ENCODE data around the gene ELAC2.

The ELAC2 gene, protein sequence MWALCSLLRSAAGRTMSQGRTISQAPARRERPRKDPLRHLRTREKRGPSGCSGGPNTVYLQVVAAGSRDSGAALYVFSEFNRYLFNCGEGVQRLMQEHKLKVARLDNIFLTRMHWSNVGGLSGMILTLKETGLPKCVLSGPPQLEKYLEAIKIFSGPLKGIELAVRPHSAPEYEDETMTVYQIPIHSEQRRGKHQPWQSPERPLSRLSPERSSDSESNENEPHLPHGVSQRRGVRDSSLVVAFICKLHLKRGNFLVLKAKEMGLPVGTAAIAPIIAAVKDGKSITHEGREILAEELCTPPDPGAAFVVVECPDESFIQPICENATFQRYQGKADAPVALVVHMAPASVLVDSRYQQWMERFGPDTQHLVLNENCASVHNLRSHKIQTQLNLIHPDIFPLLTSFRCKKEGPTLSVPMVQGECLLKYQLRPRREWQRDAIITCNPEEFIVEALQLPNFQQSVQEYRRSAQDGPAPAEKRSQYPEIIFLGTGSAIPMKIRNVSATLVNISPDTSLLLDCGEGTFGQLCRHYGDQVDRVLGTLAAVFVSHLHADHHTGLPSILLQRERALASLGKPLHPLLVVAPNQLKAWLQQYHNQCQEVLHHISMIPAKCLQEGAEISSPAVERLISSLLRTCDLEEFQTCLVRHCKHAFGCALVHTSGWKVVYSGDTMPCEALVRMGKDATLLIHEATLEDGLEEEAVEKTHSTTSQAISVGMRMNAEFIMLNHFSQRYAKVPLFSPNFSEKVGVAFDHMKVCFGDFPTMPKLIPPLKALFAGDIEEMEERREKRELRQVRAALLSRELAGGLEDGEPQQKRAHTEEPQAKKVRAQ

DNA sequence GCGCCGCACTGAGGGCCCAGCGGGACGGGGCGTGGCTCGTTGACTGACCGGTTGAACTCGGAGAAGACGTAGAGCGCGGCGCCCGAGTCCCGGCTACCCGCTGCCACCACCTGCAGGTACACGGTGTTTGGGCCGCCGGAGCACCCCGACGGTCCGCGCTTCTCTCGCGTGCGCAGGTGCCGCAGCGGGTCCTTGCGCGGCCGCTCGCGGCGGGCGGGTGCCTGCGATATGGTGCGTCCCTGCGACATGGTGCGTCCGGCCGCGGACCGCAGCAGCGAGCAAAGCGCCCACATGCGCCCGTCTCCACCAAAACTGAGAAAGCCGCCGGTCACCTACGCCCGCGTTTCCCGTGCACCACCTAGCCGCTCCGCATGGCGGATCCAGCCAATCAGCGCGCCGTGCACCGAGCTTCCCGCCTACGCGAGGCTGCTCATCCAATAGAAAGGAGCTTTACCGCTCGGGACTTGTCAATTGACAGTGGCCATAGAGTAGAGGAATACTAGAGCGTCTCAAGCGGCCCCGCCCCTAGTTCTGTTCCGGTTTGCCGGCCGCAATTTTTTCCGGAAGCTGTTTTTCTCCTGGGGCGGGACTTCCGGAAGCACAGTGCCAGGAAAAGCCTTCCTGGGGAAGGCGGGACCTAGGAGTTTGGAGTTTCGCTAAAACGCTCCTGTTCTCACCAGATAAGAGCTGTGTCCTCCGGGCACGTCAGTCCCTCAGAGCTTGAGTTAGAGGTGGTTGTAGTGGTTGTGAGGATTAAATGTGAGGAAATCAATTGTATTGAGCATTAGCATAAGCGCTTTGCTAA, at the start of gene ELAC2:
TSS of gene ELAC2 (minus strand) at position 373 of the 805 bp plus-strand sequence. CDS start at position 293, 80 bp downstream.
- in situ Hi-C loops (cut with HindIII; ENCODE audit: low sequenced_read_pairs), result no loop called here

DNA sequence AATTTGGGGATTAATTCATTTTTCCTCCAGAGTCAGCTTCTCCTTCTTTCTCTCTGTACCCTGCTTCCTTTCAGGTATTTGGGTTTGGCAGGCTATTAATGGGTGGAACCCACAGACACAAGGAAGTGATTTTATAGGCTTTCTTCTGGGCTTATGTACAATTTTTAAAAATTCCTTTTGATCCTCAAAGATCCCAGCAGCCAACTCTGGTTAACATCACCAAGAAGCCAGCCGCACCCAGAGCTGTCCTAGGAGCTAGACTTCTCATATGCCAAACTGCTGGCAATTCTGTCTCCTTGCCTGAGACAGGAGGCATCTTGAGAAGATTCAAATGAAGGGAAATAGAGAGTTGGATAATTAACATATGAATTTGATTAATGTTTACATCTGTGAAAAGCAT, 47.2 kb upstream of the ELAC2 start:
- in situ Hi-C loops (cut with HindIII; ENCODE audit: low sequenced_read_pairs), result no loop called here

DNA sequence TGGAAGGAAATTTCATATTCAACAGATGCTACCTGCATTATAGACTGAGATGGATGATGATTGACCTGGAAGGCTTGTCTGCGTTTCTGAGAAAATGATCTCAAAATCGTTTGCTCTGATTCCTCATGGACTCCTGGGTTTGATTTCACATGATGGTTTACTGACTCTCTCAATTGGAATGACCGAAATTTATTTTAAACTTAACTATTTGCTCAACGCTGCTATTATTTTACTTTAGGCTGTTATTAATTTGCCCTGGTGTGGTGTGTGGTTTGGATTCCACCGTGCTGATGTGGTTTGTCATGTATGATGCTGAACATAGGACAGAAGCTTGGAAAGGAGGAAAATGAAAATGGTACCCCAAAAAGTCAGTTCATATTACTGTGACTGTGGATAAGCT, 37.3 kb upstream of the ELAC2 start:
- in situ Hi-C loops (cut with HindIII; ENCODE audit: low sequenced_read_pairs), result no loop called here

DNA sequence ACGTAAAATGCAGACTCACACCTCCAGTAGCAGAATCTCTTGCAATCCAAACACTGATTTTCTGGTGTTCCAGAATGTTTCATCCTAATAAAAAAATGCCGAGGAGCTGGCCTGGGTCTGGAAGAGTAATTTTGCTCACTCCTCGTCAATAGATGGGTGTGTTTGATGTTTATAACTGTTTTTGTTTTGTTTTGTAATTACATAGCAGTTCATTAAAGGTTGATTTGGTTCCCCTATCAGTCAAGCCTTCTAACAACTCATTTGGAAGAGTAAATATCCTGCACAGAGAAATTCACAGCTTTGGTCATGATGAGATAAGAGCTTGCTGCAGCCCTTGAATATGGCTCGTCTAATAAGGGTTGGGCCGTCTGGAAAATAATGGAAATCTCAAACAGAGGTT, 36.8 kb upstream of the ELAC2 start:
- in situ Hi-C loops (cut with HindIII; ENCODE audit: low sequenced_read_pairs), result no loop called here

DNA sequence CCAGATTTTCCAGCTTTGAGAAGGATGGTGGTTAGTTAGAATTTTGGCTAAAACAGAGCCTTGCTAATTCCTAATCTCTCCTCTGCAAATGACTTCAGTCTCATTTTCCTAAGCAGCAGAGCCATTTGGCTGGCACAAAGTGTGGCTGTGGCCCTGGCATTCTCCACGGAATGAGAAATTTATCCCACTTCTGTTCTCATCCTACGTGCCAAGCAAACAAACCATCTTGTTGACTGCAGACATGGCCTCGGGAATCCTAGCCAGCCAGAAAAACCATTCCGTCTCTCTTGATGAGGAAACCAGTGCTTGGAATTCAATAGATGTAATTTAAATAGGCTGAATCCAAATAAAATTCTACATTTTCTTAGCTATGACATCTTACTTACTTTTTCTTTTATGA, 34.1 kb upstream of the ELAC2 start:
- in situ Hi-C loops (cut with HindIII; ENCODE audit: low sequenced_read_pairs), result no loop called here

DNA sequence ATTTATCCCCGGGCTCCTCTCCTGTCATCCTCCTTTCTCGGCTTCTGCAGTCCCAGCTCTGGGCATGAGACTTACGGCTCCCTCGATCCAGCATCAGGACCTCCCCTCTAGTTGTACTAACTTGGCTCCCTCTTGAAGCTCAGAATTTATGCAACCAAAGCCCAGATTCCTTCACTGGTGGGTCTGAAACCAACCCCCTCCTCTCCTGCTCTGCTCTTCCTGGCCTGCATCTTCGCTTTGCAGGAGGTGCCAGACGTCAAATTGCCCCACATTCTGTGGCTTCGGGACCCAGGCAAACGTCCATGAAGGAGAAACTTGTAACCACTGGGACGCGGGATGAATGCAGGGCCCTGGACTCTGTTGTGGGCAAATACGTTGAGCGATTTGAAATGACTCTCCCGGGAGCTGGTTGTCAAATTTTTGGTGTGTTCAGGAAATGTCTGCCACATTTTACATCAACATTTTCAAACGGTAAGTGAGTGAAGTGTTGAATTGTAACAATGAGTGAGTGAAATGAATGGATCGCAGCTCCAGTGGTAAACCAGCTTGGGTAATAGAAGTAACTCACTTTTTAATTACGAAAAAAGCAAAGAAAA, 29.3 kb upstream of the ELAC2 start:
- in situ Hi-C loops (cut with HindIII; ENCODE audit: low sequenced_read_pairs), result no loop called here

DNA sequence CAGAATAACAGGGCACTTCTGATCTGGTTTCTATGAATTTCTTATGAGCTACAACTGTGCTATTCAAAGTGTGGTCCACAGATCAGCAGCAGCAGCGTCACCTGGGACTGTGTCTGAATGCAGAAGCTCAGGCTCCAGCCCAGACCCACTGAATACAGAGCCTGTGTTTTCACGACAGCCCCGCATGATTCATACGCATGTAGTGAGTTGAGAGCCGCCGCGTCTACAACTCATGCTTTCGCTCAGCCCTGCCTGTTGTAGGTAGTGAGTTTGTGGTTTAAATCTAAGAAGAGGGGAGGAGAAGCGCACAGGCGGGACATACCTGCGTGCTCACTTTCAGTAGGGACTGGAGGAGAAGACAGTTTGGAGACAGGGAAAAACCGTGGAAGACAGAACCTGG, 28.5 kb upstream of the ELAC2 start:
- in situ Hi-C loops (cut with HindIII; ENCODE audit: low sequenced_read_pairs), result no loop called here

DNA sequence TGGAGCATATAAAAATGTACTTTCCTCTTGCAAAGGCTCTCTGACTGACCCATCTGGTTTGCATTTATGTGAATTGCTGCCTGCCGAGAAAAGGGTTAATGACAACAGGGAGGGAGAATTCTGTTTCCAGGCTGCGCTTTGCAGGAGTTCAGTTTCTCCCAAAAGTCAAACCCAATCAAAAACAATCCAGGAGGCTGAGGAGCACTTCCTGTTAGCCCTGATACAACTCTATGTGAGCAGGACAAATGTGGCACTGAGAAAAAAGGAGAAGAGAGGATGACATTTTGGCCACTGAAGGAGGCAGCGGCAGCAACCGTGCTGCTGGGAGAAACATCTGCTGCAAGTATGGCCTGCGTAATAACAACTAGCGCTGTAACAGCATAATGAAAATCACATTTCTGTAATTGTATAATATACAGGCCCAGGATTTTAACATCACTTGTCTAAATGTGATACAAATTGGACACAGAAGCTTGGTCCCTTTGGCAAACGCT, 26.8 kb upstream of the ELAC2 start:
- in situ Hi-C loops (cut with HindIII; ENCODE audit: low sequenced_read_pairs), result no loop called here

DNA sequence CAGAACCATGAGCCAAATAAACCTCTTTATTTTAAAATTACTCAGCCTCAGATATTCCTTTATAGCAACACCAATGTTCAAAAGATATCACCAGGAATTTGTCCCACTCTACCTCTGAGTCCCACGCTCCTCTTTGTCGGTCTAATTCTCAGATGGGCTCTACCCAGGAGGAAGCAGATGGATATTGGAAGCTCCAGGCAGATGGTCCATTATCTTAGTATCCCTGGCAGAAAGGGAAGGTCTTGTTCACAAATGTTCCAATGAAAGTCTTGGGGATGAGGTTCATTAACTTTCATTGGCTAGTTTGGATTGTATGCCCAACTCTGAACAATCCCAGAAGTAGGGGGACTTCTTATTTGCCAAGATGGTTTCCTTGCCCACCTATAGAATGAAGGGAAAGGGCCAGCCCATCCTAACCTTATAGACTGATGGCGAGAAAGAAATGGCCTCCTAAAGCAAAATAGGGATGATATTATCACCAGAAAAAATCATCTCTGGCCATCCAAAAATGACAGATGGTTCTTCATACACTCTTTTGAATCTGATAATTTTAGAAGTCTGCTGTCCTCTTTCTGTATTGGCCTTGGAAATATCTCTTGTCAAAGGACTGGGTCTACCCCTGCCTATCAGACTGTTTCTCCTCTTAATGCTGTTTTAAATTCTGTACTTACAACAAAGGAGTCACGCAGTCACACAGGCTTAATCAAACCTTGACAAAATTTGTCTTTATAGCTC, 21.3 kb upstream of the ELAC2 start:
- in situ Hi-C loops (cut with HindIII; ENCODE audit: low sequenced_read_pairs), result no loop called here

DNA sequence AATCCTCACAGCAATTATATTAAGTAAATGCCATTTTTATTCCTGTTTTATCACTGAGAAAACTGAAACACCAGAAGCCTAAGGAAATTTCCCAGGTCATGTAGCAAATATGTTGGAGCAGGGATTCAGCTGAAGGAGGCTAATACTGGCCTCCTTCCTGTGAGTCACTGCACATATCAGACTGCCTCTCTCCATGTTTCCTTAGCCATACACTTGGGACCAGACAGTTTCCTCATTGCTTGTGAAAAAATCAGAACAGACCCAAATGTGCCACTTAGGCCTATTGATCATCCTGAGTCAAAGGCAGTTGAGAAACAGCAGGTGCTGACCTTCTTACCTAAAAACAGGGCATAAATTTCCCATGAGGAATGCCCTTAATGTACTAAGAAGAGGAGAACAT, 18.9 kb upstream of the ELAC2 start:
- in situ Hi-C loops (cut with HindIII; ENCODE audit: low sequenced_read_pairs), result no loop called here

DNA sequence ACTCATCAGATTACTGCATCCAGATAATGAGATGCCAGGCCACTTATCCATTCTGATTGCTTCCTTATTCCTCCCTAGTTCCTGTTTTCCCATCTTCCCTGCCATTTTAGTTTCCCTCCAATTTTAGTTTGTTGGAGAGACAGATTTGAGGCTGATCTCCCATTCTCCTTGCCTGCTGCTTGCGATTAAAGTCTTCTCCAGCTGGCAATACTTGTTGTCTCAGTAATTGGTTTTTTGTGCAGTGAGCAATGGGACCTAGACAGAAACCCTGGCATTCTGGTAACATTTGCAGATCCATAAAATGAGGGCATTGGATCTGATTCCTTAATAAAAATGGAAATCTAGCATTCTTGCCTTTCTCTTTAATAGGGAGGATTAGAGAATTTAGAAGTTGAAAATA, 17.6 kb upstream of the ELAC2 start:
- in situ Hi-C loops (cut with HindIII; ENCODE audit: low sequenced_read_pairs), result no loop called here

DNA sequence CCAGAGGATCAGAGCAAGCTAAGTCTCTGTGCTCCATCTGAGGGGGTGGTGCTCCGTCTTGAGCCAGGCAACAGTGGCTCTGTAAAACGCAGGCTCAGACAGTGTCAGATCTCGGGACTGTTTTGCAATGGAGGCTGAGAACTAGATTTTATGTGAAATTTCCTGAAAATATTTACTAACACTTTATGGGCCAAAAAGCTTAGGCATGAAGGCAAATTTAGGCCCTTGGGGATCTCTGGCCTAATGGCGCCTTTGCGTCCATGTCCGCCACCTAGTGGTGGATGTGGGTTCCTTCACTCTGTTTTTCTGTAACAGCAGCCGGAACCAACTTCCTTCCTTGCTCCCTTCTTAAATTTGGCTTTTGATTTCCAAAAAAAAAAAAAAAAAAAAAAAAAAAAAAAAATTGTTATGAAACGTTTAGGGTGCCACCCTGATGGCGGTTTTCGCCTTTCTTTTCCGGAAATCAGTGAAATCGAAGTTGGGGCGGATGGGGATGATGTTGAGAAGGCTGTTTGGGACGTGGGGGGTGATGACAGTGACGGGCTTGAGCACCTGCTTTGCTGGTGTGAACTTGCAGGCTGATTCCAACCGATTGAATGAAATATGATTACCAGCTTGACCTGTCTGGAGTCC, 14.0 kb upstream of the ELAC2 start:
- in situ Hi-C loops (cut with HindIII; ENCODE audit: low sequenced_read_pairs), result no loop called here

DNA sequence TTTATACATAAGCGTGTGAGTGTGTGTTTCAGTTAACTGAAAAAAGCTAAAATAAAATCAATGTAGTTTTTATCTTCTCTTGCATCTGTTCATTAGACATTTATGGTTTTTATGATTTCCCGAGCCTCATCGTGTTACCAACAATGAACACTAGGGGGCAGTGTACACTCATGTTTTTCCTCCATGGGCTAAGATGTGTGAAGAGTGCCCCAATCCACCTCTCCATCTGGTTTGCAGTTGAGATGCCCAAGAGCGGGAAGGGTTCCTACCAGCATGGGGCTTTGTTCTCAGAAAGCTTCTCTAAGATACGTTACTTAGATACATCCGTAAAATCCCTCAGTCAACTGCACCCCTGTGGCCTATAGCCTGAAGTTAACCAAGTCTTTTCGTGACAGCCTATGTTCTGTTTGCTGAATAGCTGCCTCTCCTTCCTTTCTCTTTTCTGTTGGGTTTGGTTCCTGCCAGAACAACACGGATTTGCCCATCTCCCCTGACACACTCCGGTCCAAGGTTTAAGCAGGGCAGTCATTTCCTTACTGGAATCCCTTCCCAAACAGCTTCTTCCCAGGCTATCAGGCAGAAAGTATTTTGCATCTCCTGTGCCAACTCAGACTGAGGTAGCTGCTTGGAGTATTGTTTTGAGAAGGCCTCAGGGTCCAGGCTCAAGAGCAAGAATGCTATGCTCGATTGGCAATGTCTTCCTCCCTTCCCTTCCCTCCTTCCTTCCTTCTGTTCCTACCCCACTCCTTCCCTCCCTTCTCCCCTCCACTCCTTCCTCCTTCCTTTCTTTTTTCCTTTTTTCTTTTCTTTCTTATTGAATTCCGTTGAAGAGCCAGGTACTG, 12.9 kb upstream of the ELAC2 start:
- in situ Hi-C loops (cut with HindIII; ENCODE audit: low sequenced_read_pairs), result no loop called here

DNA sequence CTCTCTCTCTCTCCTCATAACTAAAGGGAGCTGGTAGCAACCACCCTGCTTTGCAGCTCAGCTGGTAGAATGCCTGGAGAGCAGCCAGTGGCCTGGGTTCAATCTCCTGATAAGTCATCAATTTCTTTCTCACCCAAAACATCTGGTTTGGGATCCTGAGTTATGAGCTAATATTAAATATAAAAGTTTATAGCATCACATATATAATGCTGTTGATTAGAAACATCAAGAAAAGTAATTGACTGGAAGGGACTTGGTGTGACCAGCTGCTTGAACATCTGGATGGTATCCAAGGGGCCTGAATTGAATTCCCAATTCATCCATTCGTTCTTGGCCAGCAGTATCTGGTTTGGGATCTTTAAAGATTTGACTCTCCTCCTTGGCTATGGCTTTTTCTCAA, 12.2 kb upstream of the ELAC2 start:
- in situ Hi-C loops (cut with HindIII; ENCODE audit: low sequenced_read_pairs), result no loop called here

DNA sequence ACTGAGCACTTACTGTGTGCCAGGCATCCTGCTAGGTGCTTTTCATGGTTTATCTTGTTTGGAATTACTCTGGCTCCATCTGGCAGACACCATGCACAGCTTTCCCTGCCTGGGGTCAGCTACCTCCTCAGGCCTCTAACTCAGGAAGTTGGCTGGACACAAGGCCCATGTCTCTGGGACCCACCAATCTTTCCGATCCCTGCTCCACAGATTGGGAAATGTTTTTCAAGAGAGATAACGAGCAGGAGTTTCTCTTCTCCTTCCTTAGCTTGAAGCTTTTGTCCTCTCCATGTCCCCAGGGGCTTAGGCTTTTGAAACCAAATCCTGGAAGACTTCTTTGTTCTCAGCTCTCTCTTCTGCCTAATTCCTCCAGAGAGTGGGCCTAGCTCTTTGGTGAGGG, 11.5 kb upstream of the ELAC2 start:
- in situ Hi-C loops (cut with HindIII; ENCODE audit: low sequenced_read_pairs), result no loop called here

DNA sequence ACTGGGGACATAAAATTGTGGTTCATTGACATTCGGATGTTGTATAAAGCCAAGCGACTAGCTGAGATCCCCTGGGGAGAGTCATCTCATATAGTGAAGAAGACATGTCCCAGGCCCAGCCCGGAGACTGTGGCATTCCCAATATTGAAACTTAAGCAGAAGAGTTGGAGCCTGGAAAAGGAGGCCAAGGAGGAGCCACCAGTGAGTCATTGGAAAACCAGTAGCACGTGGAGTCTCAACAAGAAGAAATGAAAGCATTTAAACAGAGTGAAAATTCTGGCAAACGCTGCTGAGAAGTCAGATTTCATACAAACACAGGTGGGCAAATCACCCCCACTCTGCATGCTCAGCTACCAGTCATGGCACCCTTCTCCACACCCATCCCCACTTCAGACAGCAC, 9.4 kb upstream of the ELAC2 start:
- in situ Hi-C loops (cut with HindIII; ENCODE audit: low sequenced_read_pairs), result no loop called here

DNA sequence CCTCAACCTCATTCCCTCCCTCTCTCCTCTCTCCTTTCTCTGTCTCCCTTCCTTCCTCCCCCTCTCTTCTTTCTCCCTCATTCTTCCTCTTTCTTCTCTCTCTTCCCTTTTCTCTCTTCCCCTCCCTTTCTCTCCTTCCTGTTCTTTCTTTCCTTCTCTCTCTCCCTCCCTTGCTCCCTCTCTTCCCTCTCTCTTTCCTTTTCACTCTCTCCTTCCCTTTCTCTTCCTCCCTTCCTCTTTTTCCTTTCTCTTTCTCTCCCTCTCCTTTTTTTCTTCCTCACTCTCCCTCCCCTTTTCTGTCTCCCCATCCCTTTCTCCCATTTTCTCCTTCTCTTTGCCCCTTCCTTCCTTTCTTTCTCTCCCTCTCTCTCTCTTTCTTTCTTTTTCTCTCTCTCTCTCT, 7.9 kb upstream of the ELAC2 start:
- in situ Hi-C loops (cut with HindIII; ENCODE audit: low sequenced_read_pairs), result no loop called here

DNA sequence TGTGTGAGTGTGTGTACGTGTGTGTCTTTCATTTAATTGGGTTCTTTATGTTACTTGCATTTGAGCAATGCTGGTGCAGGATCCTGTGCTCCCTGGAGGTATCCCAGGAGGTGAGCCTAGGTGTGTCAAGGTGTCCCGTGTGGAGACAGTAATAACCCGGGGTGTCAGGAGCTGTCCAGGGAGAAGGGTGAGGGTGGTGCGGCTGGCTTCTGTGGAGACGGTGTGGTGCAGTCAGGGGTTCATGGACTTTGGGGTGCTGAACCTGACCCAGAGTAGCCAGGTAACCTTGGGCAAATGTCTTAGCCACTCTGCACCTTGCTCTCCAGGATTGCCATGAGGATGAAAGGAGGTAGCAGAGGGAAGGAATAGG, 7.4 kb upstream of the ELAC2 start:
- in situ Hi-C loops (cut with HindIII; ENCODE audit: low sequenced_read_pairs), result no loop called here
